ENCODE data around the gene ZNF316.

The ZNF316 gene

DNA sequence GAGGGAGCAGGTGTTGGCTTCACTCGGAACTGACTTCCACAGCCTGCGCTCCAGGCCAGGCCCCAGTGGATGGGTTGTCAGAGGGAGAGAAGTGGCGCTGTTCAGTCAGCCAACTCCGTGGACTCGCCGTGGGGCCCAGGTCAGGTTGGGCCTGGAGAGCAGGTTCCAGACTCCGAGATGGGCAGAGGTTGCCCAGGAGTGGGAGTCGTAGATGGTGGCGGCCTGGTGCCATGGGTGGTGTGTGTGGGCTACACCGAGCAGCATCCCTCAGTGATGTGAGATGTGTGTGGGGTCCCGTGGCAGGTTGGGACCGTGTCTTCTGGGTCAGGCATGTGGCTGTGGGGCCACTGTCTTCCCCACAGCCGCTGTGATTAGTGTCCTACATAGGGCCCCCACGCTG lies 10.4 kb downstream of the ZNF316 start:
- Histone ChIP-seq H3K14ac (ENCODE audit: low read length) (no peak overlapping the region), H3K4me1 (ENCODE audit: control insufficient read depth in 2 of 2, insufficient read depth in 1 of 2, low read depth in 1 of 2, low read length in 2 of 2) (no peaks in the 10 kb centered on the region), H2AFZ (ENCODE audit: low read length) (no peak overlapping the region), H3K9ac (ENCODE audit: low read depth, low read length, poor library complexity) (no peak overlapping the region), H2BK12ac (ENCODE audit: low read length) (no peak overlapping the region), H3K9me3 (replicated peaks in 1 of 2; ENCODE audit: control insufficient read depth in 2 of 2, insufficient read depth in 1 of 2, low read depth in 1 of 2, low read length in 2 of 2) (peaks cover 8 to 24% of the 10 kb centered on the region in 2 donors), H3K4me2 (ENCODE audit: insufficient read depth, low read length, poor library complexity, severe bottlenecking) (no peak overlapping the region), H3K4ac (ENCODE audit: low read length) (no peak overlapping the region), H3K23ac (ENCODE audit: low read depth, low read length, poor library complexity) (no peak overlapping the region), H2AK5ac (ENCODE audit: low read depth, low read length) (no peak overlapping the region), H4K8ac (ENCODE audit: low read depth, low read length) (no peak overlapping the region), H3K27ac (replicated peaks; ENCODE audit: low read length) (no peak overlapping the region), H3K79me1 (ENCODE audit: low read depth, low read length) (peaks cover 15% of the 10 kb centered on the region), H2BK15ac (ENCODE audit: low read length) (no peak overlapping the region), H3K27me3 (ENCODE audit: control insufficient read depth in 3 of 3, insufficient read depth in 3 of 3, low read depth in 1 of 3, low read length in 3 of 3) (no peaks in the 10 kb centered on the region), H2BK120ac (ENCODE audit: low read depth, low read length) (no peak overlapping the region), H3K36me3 (replicated peaks in 1 of 2; ENCODE audit: control insufficient read depth in 2 of 2, insufficient read depth in 2 of 2, low read length in 2 of 2) (peaks cover 53 to 96% of the 10 kb centered on the region in 2 donors), H3K18ac (ENCODE audit: low read length) (no peak overlapping the region), H2BK5ac (ENCODE audit: low read length) (no peak overlapping the region), H3K4me3 (ENCODE audit: low read length in 2 of 2) (no peak overlapping the region), H4K91ac (ENCODE audit: low read depth, low read length, poor library complexity) (no peak overlapping the region)
- no CpG with 5 or more reads among the region's 14 CpGs for WGBS, 2 donors (ENCODE audit: extremely low coverage in 2 of 2, insufficient read length in 2 of 2, insufficient replicate concordance in 1 of 2)
- DNase-seq (ENCODE audit: low spot score), result no peak

DNA sequence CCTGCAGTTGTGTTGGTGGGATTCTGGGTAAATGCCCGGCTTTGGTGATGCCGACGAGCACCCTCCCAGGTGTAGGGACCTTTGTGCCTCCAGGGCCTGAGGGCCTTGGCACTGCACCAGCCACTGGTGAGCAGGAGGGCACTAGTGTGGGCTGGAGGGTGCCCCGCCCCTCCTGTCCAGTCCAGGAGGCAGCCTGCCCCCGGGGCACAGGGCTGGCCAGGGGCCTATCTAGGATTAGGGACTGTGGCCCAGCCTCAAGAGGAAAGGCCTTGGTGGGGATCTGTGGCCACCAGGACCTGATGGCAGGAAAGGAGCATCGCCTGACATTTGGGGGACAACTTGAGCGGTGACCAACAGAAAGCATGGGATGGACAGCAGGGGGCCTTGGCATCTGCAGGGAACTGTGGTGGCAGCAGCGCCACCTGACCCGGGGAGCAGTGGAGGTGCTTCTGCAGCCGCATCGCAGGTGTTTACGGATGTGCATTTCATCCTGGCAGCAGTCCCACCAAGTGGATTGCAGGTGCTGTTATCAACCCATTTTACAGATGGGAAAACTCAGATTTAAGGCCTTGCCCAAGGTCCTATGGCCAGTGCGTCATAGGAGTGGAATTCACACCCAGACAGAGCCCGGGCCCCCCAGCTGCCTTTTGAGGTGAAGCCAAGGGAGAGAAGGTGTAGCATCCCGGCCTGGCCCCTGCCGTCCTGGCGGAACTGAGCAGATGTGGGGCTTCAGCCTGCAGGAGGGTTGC lies 11.1 kb downstream of the ZNF316 start:
- H3K27me3 ChIP-seq (ENCODE audit: control insufficient read depth in 3 of 3, insufficient read depth in 3 of 3, low read depth in 1 of 3, low read length in 3 of 3), result no peaks in the 10 kb centered on the region
- no peak overlapping the region for H2BK5ac ChIP-seq (ENCODE audit: low read length)
- no peak for DNase-seq (ENCODE audit: low spot score)
- H3K18ac ChIP-seq (ENCODE audit: low read length), result no peak overlapping the region
- peaks cover 17% of the 10 kb centered on the region for H3K79me1 ChIP-seq (ENCODE audit: low read depth, low read length)
- H2BK15ac ChIP-seq (ENCODE audit: low read length), result no peak overlapping the region
- H3K4me3 ChIP-seq (ENCODE audit: low read length in 2 of 2), result no peak overlapping the region
- no peak overlapping the region for H2BK120ac ChIP-seq (ENCODE audit: low read depth, low read length)
- H3K9me3 ChIP-seq (replicated peaks in 1 of 2; ENCODE audit: control insufficient read depth in 2 of 2, insufficient read depth in 1 of 2, low read depth in 1 of 2, low read length in 2 of 2), result peaks cover 15 to 28% of the 10 kb centered on the region in 2 donors
- peak overlapping the region; percentile 53 for H3K9ac ChIP-seq (ENCODE audit: low read depth, low read length, poor library complexity)
- H2AK5ac ChIP-seq (ENCODE audit: low read depth, low read length), result no peak overlapping the region
- H3K4ac ChIP-seq (ENCODE audit: low read length), result no peak overlapping the region
- H3K14ac ChIP-seq (ENCODE audit: low read length), result no peak overlapping the region
- no peak overlapping the region for H4K8ac ChIP-seq (ENCODE audit: low read depth, low read length)
- no peak overlapping the region for H2BK12ac ChIP-seq (ENCODE audit: low read length)
- H2AFZ ChIP-seq (ENCODE audit: low read length), result no peak overlapping the region
- no peak overlapping the region for H4K91ac ChIP-seq (ENCODE audit: low read depth, low read length, poor library complexity)
- no peaks in the 10 kb centered on the region for H3K4me1 ChIP-seq (ENCODE audit: control insufficient read depth in 2 of 2, insufficient read depth in 1 of 2, low read depth in 1 of 2, low read length in 2 of 2)
- WGBS, 2 donors (ENCODE audit: extremely low coverage in 2 of 2, insufficient read length in 2 of 2, insufficient replicate concordance in 1 of 2), result no CpG with 5 or more reads among the region's 17 CpGs
- no peak overlapping the region for H3K4me2 ChIP-seq (ENCODE audit: insufficient read depth, low read length, poor library complexity, severe bottlenecking)
- H3K27ac ChIP-seq (replicated peaks; ENCODE audit: low read length), result no peak overlapping the region
- peaks cover 53 to 92% of the 10 kb centered on the region in 2 donors for H3K36me3 ChIP-seq (replicated peaks in 1 of 2; ENCODE audit: control insufficient read depth in 2 of 2, insufficient read depth in 2 of 2, low read length in 2 of 2)
- no peak overlapping the region for H3K23ac ChIP-seq (ENCODE audit: low read depth, low read length, poor library complexity)

DNA sequence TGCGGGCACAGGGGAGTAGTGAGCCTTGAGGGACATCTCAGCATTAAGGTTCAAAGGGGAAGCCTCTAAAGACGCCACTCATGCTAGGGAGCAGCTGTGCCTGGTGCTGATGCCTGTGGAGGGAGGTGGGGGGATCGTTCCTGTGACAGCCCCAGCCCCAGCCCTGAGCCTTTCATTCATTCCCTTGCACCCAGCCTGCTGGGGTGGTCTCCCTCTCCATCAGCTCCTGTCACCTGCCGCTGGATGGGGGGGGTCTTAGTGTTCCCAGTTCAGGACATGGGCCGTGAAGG lies 11.6 kb downstream of the ZNF316 start:
- WGBS, 2 donors (ENCODE audit: extremely low coverage in 2 of 2, insufficient read length in 2 of 2, insufficient replicate concordance in 1 of 2), result no CpG with 5 or more reads among the region's 5 CpGs
- Histone ChIP-seq H3K23ac (ENCODE audit: low read depth, low read length, poor library complexity) (no peak overlapping the region), H3K4me2 (ENCODE audit: insufficient read depth, low read length, poor library complexity, severe bottlenecking) (no peak overlapping the region), H2BK15ac (ENCODE audit: low read length) (no peak overlapping the region), H2AK5ac (ENCODE audit: low read depth, low read length) (no peak overlapping the region), H2BK12ac (ENCODE audit: low read length) (no peak overlapping the region), H3K79me1 (ENCODE audit: low read depth, low read length) (peaks cover 17% of the 10 kb centered on the region), H2AFZ (ENCODE audit: low read length) (no peak overlapping the region), H3K9ac (ENCODE audit: low read depth, low read length, poor library complexity) (no peak overlapping the region), H3K36me3 (replicated peaks in 1 of 2; ENCODE audit: control insufficient read depth in 2 of 2, insufficient read depth in 2 of 2, low read length in 2 of 2) (peaks cover 51 to 87% of the 10 kb centered on the region in 2 donors), H3K27ac (replicated peaks; ENCODE audit: low read length) (no peak overlapping the region), H3K9me3 (replicated peaks in 1 of 2; ENCODE audit: control insufficient read depth in 2 of 2, insufficient read depth in 1 of 2, low read depth in 1 of 2, low read length in 2 of 2) (peaks cover 19 to 28% of the 10 kb centered on the region in 2 donors), H3K18ac (ENCODE audit: low read length) (no peak overlapping the region), H2BK120ac (ENCODE audit: low read depth, low read length) (no peak overlapping the region), H3K27me3 (ENCODE audit: control insufficient read depth in 3 of 3, insufficient read depth in 3 of 3, low read depth in 1 of 3, low read length in 3 of 3) (no peaks in the 10 kb centered on the region), H4K91ac (ENCODE audit: low read depth, low read length, poor library complexity) (no peak overlapping the region), H3K4ac (ENCODE audit: low read length) (no peak overlapping the region), H2BK5ac (ENCODE audit: low read length) (no peak overlapping the region), H3K4me1 (ENCODE audit: control insufficient read depth in 2 of 2, insufficient read depth in 1 of 2, low read depth in 1 of 2, low read length in 2 of 2) (no peaks in the 10 kb centered on the region), H3K4me3 (ENCODE audit: low read length in 2 of 2) (no peak overlapping the region), H4K8ac (ENCODE audit: low read depth, low read length) (no peak overlapping the region), H3K14ac (ENCODE audit: low read length) (no peak overlapping the region)
- DNase-seq (ENCODE audit: low spot score), result no peak

GRCh38 chr7:6649241-6649961 lies 12.3 kb downstream of the ZNF316 start:
- Histone ChIP-seq H4K91ac (ENCODE audit: low read depth, low read length, poor library complexity) (no peak overlapping the region), H3K27me3 (ENCODE audit: control insufficient read depth in 3 of 3, insufficient read depth in 3 of 3, low read depth in 1 of 3, low read length in 3 of 3) (no peaks in the 10 kb centered on the region), H3K4me3 (ENCODE audit: low read length in 2 of 2) (peak overlapping the region in 1 of 2 donors; percentile 28), H3K27ac (replicated peaks; ENCODE audit: low read length) (no peak overlapping the region), H4K8ac (ENCODE audit: low read depth, low read length) (no peak overlapping the region), H3K36me3 (replicated peaks in 1 of 2; ENCODE audit: control insufficient read depth in 2 of 2, insufficient read depth in 2 of 2, low read length in 2 of 2) (peaks cover 53 to 81% of the 10 kb centered on the region in 2 donors), H3K9me3 (replicated peaks in 1 of 2; ENCODE audit: control insufficient read depth in 2 of 2, insufficient read depth in 1 of 2, low read depth in 1 of 2, low read length in 2 of 2) (peaks cover 25 to 32% of the 10 kb centered on the region in 2 donors), H3K14ac (ENCODE audit: low read length) (no peak overlapping the region), H2BK12ac (ENCODE audit: low read length) (no peak overlapping the region), H2BK15ac (ENCODE audit: low read length) (no peak overlapping the region), H2BK120ac (ENCODE audit: low read depth, low read length) (no peak overlapping the region), H2AK5ac (ENCODE audit: low read depth, low read length) (no peak overlapping the region), H3K4me1 (ENCODE audit: control insufficient read depth in 2 of 2, insufficient read depth in 1 of 2, low read depth in 1 of 2, low read length in 2 of 2) (no peaks in the 10 kb centered on the region), H3K4me2 (ENCODE audit: insufficient read depth, low read length, poor library complexity, severe bottlenecking) (no peak overlapping the region), H3K18ac (ENCODE audit: low read length) (no peak overlapping the region), H2AFZ (ENCODE audit: low read length) (no peak overlapping the region), H3K4ac (ENCODE audit: low read length) (no peak overlapping the region), H2BK5ac (ENCODE audit: low read length) (no peak overlapping the region), H3K23ac (ENCODE audit: low read depth, low read length, poor library complexity) (no peak overlapping the region), H3K79me1 (ENCODE audit: low read depth, low read length) (peaks cover 20% of the 10 kb centered on the region), H3K9ac (ENCODE audit: low read depth, low read length, poor library complexity) (no peak overlapping the region)
- DNase-seq (ENCODE audit: low spot score), result no peak
- WGBS, 2 donors (ENCODE audit: extremely low coverage in 2 of 2, insufficient read length in 2 of 2, insufficient replicate concordance in 1 of 2), result no CpG with 5 or more reads among the region's 13 CpGs

Data from neuronal stem cell (in vitro differentiated cells).